OCI-LY7 (cell line): ENCODE data around the gene LPP.

Source experiments
- CTCF ChIP-seq: fragments of 200-600 bp; sonication (generic); conservative IDR thresholded peaks from 2 replicates; pipeline ENCODE4 v1.5.1; 2014; ENCODE audit warnings: mild to moderate bottlenecking, antibody characterized with exemption, low read length, moderate library complexity, mixed read lengths
- EZH2phosphoT487 ChIP-seq: fragments of 200-600 bp; sonication (generic); IDR thresholded peaks from 2 replicates; pipeline ENCODE4 v1.6.1; 2018; ENCODE audit warnings: low read depth, borderline replicate concordance, mild to moderate bottlenecking, mixed run types, antibody characterized with exemption, low read length, moderate library complexity, mixed read lengths

DNA sequence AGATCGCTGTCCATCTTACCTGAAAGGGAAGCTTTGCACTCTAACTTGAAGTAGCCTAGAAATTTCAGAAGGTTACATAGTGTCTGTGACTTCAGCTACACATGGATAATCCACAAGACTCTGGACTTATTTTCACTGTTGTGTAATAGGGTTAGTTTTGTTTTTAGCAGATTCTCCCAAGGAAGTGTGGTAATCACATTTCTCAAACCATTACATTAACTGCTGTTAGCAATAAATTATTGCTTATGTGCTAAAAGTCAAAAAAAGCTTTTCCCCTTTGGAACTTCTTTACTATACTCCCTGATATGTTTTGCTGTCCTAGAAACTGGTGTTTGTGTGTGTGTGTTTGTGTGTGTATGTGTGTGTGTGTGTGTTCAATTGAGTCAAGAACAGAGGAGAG is 666.0 kb downstream of the LPP start:
- no peak for TF ChIP-seq CTCF
- no peak for TF ChIP-seq EZH2phosphoT487
